Keratinocyte (primary cell): ENCODE measurements around the gene ACTG1.

Experiments
- CTCF ChIP-seq, 3 experiments: IDR thresholded peaks in 1 of 3; conservative IDR thresholded peaks in 1 of 3; optimal IDR thresholded peaks in 1 of 3; 2 replicates in 2 of 3; 3 replicates in 1 of 3; pipeline versions ENCODE3 to v1.5.1; 2011; ENCODE audit warnings: low read length in 3 of 3, mild to moderate bottlenecking in 3 of 3, moderate library complexity in 2 of 3, control low read depth in 1 of 3, inconsistent platforms in 1 of 3; ENCODE audit not compliant: insufficient read depth in 2 of 3; ENCODE audit errors: extremely low read depth in 1 of 3
- EZH2 ChIP-seq: IDR thresholded peaks from one replicate; pipeline ENCODE4 v1.6.1; 2012; ENCODE audit warnings: inconsistent platforms, mild to moderate bottlenecking, low read length, moderate library complexity

- TF ChIP-seq CTCF (optimal IDR thresholded peaks at IDR 0.05 in 1 of 3, IDR thresholded peaks at IDR 0.05 in 1 of 3, conservative IDR thresholded peaks at IDR 0.05 in 1 of 3; ENCODE audit: extremely low read depth in 1 of 3, insufficient read depth in 2 of 3, low read length in 3 of 3), result peak; percentile 66 to 88 (median 80)
- TF ChIP-seq EZH2, result no peak
Observed at GRCh38 chr17:81484195-81484979, 28.2 kb downstream of the ACTG1 start.
